SK-N-SH (cell line): ENCODE measurements around the gene PLCG1. TPM values are rescaled to one million over a fixed set of nuclear protein-coding genes. Genes with fewer than 3 reads are reported as not detected.

Source experiments
- CTCF ChIA-PET: fragments of 300-600, 350-600 bp; formaldehyde crosslinking; extraction: SDS; loops from one replicate; lab custom pipeline; 2021; lab: Yijun Ruan, JAX
- POLR2A ChIA-PET: fragments of 350-600 bp; sonication (Branson Sonifier 250); formaldehyde crosslinking; extraction: SDS; loops from one replicate; lab custom pipeline; 2020; ENCODE audit warnings: antibody characterized with exemption, inconsistent platforms; lab: Yijun Ruan, JAX
- DNase-seq: peaks from one replicate; pipeline ENCODE4 v3.0.0; 2012
- H2AFZ ChIP-seq: fragments of 200-600 bp; sonication (generic); 2 replicates; pipeline ENCODE4 v1.8.1; 2016; ENCODE audit warnings: antibody characterized with exemption, mild to moderate bottlenecking, low read depth
- H3F3A ChIP-seq: fragments of 200-600 bp; sonication (generic); replicated peaks from 2 replicates; pipeline ENCODE3; 2016; ENCODE audit warnings: antibody characterized with exemption, mild to moderate bottlenecking; ENCODE audit not compliant: insufficient read depth
- H3K27ac ChIP-seq, 2 experiments: fragments of 200-500 bp in 1 of 2; fragments of 200-600 bp in 1 of 2; sonication (Bioruptor generic) in 1 of 2; sonication (generic), shearing (Covaris generic) in 1 of 2; 2 replicates each; pipeline versions ENCODE4 v1.5.1 to v1.6.1; 2014 to 2016; ENCODE audit warnings: low read depth in 2 of 2, inconsistent platforms in 1 of 2, low read length in 1 of 2, mild to moderate bottlenecking in 1 of 2, mixed read lengths in 1 of 2
- H3K27me3 ChIP-seq: fragments of 200-600 bp; sonication (generic), shearing (Covaris generic); 2 replicates; pipeline ENCODE4 v1.6.1; 2016; ENCODE audit warnings: mixed run types; ENCODE audit not compliant: insufficient read depth
- H3K36me3 ChIP-seq, 2 experiments: fragments of 200-500 bp in 1 of 2; fragments of 200-600 bp in 1 of 2; sonication (Bioruptor generic) in 1 of 2; sonication (generic) in 1 of 2; replicated peaks in 1 of 2; 2 replicates each; pipeline versions ENCODE3 to v1.5.1; 2014 to 2016; ENCODE audit warnings: low read length in 1 of 2, mild to moderate bottlenecking in 1 of 2; ENCODE audit not compliant: insufficient read depth in 2 of 2, control insufficient read depth in 1 of 2
- H3K4me1 ChIP-seq, 2 experiments: fragments of 200-500 bp in 1 of 2; fragments of 200-600 bp in 1 of 2; sonication (Bioruptor generic) in 1 of 2; sonication (generic), shearing (Covaris generic) in 1 of 2; 2 replicates each; pipeline versions ENCODE4 v1.5.1 to v1.6.1; 2014 to 2016; ENCODE audit warnings: low read depth in 1 of 2, low read length in 1 of 2, mixed run types in 1 of 2; ENCODE audit not compliant: insufficient read depth in 2 of 2, control insufficient read depth in 1 of 2
- H3K4me2 ChIP-seq: fragments of 200-600 bp; sonication (generic), shearing (Covaris generic); 2 replicates; pipeline ENCODE4 v1.6.1; 2017; ENCODE audit warnings: mixed run types
- H3K4me3 ChIP-seq, 2 experiments: fragments of 200-500 bp in 1 of 2; fragments of 200-600 bp in 1 of 2; sonication (Bioruptor generic) in 1 of 2; sonication (generic), shearing (Covaris generic) in 1 of 2; 2 replicates each; pipeline versions ENCODE4 v1.5.1 to v1.8.1; 2014 to 2016; ENCODE audit warnings: low read depth in 2 of 2, inconsistent platforms in 1 of 2, low read length in 1 of 2, mild to moderate bottlenecking in 1 of 2, mixed read lengths in 1 of 2, moderate library complexity in 1 of 2
- H3K79me2 ChIP-seq: fragments of 200-600 bp; sonication (generic); 2 replicates; pipeline ENCODE4 v1.8.1; 2017; ENCODE audit warnings: mild to moderate bottlenecking; ENCODE audit not compliant: insufficient read depth
- H3K9ac ChIP-seq: fragments of 200-600 bp; sonication (generic); 2 replicates; pipeline ENCODE4 v1.6.1; 2017; ENCODE audit warnings: mixed run types
- H3K9me2 ChIP-seq: fragments of 200-600 bp; sonication (generic); 2 replicates; pipeline ENCODE4 v1.6.1; 2017; ENCODE audit warnings: mixed run types
- H3K9me3 ChIP-seq: fragments of 200-600 bp; sonication (generic); 2 replicates; pipeline ENCODE4 v1.6.1; 2017; ENCODE audit warnings: mixed run types, mild to moderate bottlenecking, moderate library complexity
- H4K20me1 ChIP-seq: fragments of 200-600 bp; sonication (generic); 2 replicates; pipeline ENCODE4 v1.6.1; 2017; ENCODE audit warnings: mild to moderate bottlenecking, mixed run types; ENCODE audit not compliant: insufficient read depth
- CHD2 ChIP-seq: fragments of 150-350 bp; IDR thresholded peaks from 2 replicates; pipeline ENCODE4 v1.6.1; 2018; ENCODE audit warnings: low read length; ENCODE audit not compliant: partially characterized antibody
- CTCF ChIP-seq: fragments of 200-600 bp; sonication (generic); IDR thresholded peaks from 2 replicates; pipeline ENCODE4 v1.6.1; 2017; ENCODE audit warnings: antibody characterized with exemption, mild to moderate bottlenecking, moderate library complexity
- FOSL2 ChIP-seq: IDR thresholded peaks from 2 replicates; pipeline ENCODE4 v1.4.0; 2012; ENCODE audit warnings: low read depth, mild to moderate bottlenecking, moderate library complexity, borderline replicate concordance
- FOXJ3 ChIP-seq: sonication (generic); formaldehyde crosslinking; IDR thresholded peaks from 2 replicates; pipeline ENCODE4 v1.5.1; 2020; ENCODE audit warnings: mild to moderate bottlenecking, missing genetic modification reagents
- IRF3 ChIP-seq: fragments of 150-350 bp; IDR thresholded peaks from 2 replicates; pipeline ENCODE4 v1.6.1; 2016; ENCODE audit warnings: mild to moderate bottlenecking, low read depth, low read length
- JUND ChIP-seq: IDR thresholded peaks from 2 replicates; pipeline ENCODE4 v1.4.0; 2012
- MXI1 ChIP-seq: IDR thresholded peaks from 2 replicates; pipeline ENCODE4 v1.6.1; 2012; ENCODE audit warnings: mild to moderate bottlenecking, low read depth, low read length, improper control_type of control experiment
- TAF1 ChIP-seq: IDR thresholded peaks from 2 replicates; pipeline ENCODE4 v1.6.1; 2012; ENCODE audit warnings: low read depth, mild to moderate bottlenecking, low read length, moderate library complexity, borderline replicate concordance
- TCF12 ChIP-seq: IDR thresholded peaks from 2 replicates; pipeline ENCODE4 v1.4.0; 2012
- WGBS: methylation state at CpG from one replicate; pipeline ENCODE4 v1.1.6; 2017; ENCODE audit warnings: low lambda C conversion rate; 5-methylcytosine and 5-hydroxymethylcytosine counted together
- polyA plus RNA-seq, 3 experiments: library from polyadenylated mRNA; depleted of rRNA; stranded (reverse); fragments of >200 nt; gene quantifications; 2 replicates each; pipeline ENCODE4 v1.2.3, GENCODE V29; 2012
- TF ChIP-seq, protein P1 (sequence below): fragments of 150-350 bp; IDR thresholded peaks from 2 replicates; pipeline ENCODE4 v1.6.1; 2017; ENCODE audit warnings: antibody characterized with exemption, low read length, low read depth, borderline replicate concordance
- TF ChIP-seq, protein P2 (sequence below): IDR thresholded peaks from 2 replicates; pipeline ENCODE4 v1.4.0; 2012; ENCODE audit warnings: low read depth, borderline replicate concordance

The PLCG1 gene
- polyA plus RNA-seq, 1 of the 3 experiments (the other 2 are of a cell fraction): 81.4 TPM

GRCh38 chr20:41169162-41169690, 31.9 kb downstream of the PLCG1 start:
- H2AFZ ChIP-seq: no peak overlapping the region
- peaks cover 45 to 92% of the 10 kb centered on the region in 2 experiments for H3K36me3 ChIP-seq
- H3K27ac ChIP-seq: no peak overlapping the region

More at GRCh38 chr20:41169162-41169690, 31.9 kb downstream of the PLCG1 start:
- H3K9ac ChIP-seq: no peak overlapping the region
- DNase-seq: no peak
- ChIA-PET CTCF (interaction anchor here (1.5 to 7.6 kb wide), 3 partner anchors 10 to 179 kb away, joined by 5 to 112 read pairs (median 67); partner anchors contain the start of gene LPIN3), POLR2A (no interaction called here)
- no peaks in the 10 kb centered on the region for H3K4me1 ChIP-seq
- no peaks in the 10 kb centered on the region for H3K9me3 ChIP-seq
- no peak overlapping the region for H3K4me3 ChIP-seq
- peaks cover 5% of the 10 kb centered on the region; the same call in 1 of the 2 replicates for H4K20me1 ChIP-seq
- no peaks in the 10 kb centered on the region for H3K27me3 ChIP-seq
- H3K79me2 ChIP-seq: no peaks in the 10 kb centered on the region
- no peaks in the 10 kb centered on the region for H3K9me2 ChIP-seq
- no peak overlapping the region for H3K4me2 ChIP-seq
- TF ChIP-seq JUND (no peak), MXI1 (no peak), FOSL2 (no peak), IRF3 (no peak), CHD2 (no peak), FOXJ3 (CRISPR knock-in tag) (no peak), TAF1 (no peak), TCF12 (no peak), CTCF (no peak)
- TF ChIP-seq, protein P1, sequence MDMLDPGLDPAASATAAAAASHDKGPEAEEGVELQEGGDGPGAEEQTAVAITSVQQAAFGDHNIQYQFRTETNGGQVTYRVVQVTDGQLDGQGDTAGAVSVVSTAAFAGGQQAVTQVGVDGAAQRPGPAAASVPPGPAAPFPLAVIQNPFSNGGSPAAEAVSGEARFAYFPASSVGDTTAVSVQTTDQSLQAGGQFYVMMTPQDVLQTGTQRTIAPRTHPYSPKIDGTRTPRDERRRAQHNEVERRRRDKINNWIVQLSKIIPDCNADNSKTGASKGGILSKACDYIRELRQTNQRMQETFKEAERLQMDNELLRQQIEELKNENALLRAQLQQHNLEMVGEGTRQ: no peak
- TF ChIP-seq, protein P2, sequence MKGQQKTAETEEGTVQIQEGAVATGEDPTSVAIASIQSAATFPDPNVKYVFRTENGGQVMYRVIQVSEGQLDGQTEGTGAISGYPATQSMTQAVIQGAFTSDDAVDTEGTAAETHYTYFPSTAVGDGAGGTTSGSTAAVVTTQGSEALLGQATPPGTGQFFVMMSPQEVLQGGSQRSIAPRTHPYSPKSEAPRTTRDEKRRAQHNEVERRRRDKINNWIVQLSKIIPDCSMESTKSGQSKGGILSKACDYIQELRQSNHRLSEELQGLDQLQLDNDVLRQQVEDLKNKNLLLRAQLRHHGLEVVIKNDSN: no peak
- peaks cover 6% of the 10 kb centered on the region for H3F3A ChIP-seq
- 88% methylated on average over 5 of the region's 9 CpGs for WGBS
